Measurements from ENCODE around the gene AFF3.

DNA sequence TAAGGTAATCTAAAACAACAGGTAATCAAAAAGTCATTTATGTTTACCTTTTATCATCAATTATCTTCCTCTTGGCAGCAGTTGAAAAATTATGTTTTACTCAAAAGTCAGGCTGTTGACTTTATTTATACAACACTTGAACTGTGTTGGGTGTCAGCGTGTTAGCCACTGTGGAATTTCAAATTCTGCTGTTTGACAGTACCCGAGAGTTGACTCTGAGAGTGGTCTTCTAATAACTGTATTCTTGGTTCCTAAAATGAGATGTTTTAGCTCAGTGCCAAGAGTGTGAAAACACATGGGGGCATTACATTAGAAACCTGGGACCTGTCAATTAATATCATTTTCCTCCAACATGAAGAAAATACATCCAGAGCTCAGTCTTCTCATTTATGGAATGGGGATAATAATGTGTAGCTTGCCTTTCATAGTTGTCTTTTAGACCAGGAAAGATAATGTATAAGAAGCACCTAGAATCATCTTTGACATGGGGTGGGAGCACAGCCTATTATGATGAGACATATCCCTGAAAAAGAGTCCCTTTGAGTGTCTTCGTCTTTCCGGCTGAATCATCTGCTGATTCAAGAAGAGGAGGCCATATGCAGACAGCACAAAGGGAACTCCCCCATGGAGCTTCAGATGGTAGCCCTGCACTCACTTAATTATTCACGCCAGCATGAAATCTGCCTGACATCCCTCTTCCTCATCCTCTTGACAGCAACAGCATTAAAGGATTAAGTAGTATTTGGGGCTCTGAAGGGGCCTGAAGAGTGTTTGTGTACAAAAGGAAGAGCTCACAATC is 89.1 kb downstream of the AFF3 start:
- no peak for TF ChIP-seq POLR2A (IDR thresholded peaks at IDR 0.05)
- TF ChIP-seq, protein P1, sequence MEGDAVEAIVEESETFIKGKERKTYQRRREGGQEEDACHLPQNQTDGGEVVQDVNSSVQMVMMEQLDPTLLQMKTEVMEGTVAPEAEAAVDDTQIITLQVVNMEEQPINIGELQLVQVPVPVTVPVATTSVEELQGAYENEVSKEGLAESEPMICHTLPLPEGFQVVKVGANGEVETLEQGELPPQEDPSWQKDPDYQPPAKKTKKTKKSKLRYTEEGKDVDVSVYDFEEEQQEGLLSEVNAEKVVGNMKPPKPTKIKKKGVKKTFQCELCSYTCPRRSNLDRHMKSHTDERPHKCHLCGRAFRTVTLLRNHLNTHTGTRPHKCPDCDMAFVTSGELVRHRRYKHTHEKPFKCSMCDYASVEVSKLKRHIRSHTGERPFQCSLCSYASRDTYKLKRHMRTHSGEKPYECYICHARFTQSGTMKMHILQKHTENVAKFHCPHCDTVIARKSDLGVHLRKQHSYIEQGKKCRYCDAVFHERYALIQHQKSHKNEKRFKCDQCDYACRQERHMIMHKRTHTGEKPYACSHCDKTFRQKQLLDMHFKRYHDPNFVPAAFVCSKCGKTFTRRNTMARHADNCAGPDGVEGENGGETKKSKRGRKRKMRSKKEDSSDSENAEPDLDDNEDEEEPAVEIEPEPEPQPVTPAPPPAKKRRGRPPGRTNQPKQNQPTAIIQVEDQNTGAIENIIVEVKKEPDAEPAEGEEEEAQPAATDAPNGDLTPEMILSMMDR (IDR thresholded peaks at IDR 0.05), result no peak

Data from uterus (tissue), 2 donors.